ENCODE measurements around the gene CFAP52. TPM values are rescaled to one million over a fixed set of nuclear protein-coding genes. Genes with fewer than 3 reads are reported as not detected.
"Not testable (repeated sequence)": the region's sequence is repeated elsewhere in the genome, so short reads cannot be mapped to it uniquely, and the experiment has no call there.

Gene CFAP52
- total RNA-seq, 1 experiment from 2014 or later, result not detected

DNA sequence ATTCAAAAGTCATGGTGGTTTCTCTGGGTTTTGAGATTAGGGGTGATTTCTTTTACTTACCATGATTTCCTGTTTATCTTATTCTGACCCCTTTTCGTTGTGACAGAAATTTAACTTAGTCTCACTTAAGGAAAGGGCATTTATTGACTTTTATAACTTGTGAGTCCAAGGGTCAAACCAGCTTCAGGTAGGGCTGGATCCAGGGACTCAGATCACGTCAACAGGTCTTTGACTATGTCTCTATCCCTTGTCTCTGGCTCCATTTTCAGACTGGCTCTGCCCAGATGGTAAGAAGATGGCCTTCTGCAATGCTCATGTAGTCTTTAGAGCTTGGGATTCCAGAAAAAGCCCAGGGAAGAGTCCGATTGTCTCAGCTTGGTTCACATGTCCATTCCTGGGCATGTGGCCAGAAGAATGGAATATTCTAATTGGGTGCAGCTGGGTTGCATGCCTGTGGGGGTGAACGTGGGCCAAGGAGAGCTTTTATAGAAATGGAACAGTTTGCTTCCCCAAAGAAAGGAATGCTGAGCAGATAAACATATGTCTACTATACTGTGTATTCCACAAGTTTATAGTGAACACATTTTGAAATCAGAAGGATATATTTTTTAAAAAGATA lies 82.3 kb downstream of the CFAP52 start:
- Histone ChIP-seq H3K9me2 (ENCODE audit: insufficient read depth) (no peaks in the 10 kb centered on the region), H3K27me3 (ENCODE audit: insufficient read depth, low read depth) (no peaks in the 10 kb centered on the region), H3K4me1 (replicated peaks; ENCODE audit: insufficient read depth) (no peaks in the 10 kb centered on the region), H4K20me1 (ENCODE audit: insufficient read depth) (no peaks in the 10 kb centered on the region), H3F3A (ENCODE audit: insufficient read depth, low read depth) (no peaks in the 10 kb centered on the region), H3K79me2 (ENCODE audit: low read depth) (no peaks in the 10 kb centered on the region), H2AFZ (no peak overlapping the region), H3K27ac (no peak overlapping the region), H3K4me3 (no peak overlapping the region), H3K36me3 (ENCODE audit: low read depth) (no peaks in the 10 kb centered on the region), H3K9me3 (ENCODE audit: insufficient read depth, low read depth) (no peaks in the 10 kb centered on the region), H3K4me2 (no peak overlapping the region)
- ChIA-PET POLR2A (ENCODE audit: unreplicated experiment) (interaction anchor here (0.5 kb wide), 1 partner anchor 257 kb away, joined by 3 read pairs; no protein-coding TSS in a partner anchor), CTCF (no interaction called here)
- TF ChIP-seq, protein P1, sequence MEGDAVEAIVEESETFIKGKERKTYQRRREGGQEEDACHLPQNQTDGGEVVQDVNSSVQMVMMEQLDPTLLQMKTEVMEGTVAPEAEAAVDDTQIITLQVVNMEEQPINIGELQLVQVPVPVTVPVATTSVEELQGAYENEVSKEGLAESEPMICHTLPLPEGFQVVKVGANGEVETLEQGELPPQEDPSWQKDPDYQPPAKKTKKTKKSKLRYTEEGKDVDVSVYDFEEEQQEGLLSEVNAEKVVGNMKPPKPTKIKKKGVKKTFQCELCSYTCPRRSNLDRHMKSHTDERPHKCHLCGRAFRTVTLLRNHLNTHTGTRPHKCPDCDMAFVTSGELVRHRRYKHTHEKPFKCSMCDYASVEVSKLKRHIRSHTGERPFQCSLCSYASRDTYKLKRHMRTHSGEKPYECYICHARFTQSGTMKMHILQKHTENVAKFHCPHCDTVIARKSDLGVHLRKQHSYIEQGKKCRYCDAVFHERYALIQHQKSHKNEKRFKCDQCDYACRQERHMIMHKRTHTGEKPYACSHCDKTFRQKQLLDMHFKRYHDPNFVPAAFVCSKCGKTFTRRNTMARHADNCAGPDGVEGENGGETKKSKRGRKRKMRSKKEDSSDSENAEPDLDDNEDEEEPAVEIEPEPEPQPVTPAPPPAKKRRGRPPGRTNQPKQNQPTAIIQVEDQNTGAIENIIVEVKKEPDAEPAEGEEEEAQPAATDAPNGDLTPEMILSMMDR (conservative IDR thresholded peaks at IDR 0.05), result no peak
- no peak for TF ChIP-seq EZH2 (IDR thresholded peaks at IDR 0.05; ENCODE audit: low read depth)
- intact Hi-C loops (cut with micrococcal nuclease; ENCODE audit: unreplicated experiment), result no loop called here
- BruUV-seq (replicated peaks), result no TSS peak
- no peak for DNase-seq

DNA sequence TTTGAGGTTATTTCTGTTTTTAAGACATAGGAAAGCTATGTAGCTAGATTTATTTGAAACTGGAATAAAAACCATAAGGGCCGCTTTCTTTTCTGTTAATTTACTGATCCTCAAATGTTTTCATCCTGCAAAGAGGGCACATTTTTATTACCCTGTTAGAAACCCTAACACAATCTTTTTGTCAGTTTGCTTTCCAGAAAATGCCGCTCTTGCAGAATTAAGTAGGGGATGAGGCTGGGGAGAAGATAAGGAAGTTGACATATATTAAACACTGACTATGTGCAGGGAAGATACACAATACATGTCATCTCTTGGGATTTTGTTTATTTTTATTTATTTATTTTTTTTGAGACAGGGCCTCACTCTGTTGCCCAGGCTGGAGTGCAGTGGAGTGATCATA lies 84.6 kb downstream of the CFAP52 start:
- H3K9me3 ChIP-seq (ENCODE audit: insufficient read depth, low read depth), result no peaks in the 10 kb centered on the region
- no peaks in the 10 kb centered on the region for H3K9me2 ChIP-seq (ENCODE audit: insufficient read depth)
- no peaks in the 10 kb centered on the region for H4K20me1 ChIP-seq (ENCODE audit: insufficient read depth)
- TF ChIP-seq, protein P1 (conservative IDR thresholded peaks at IDR 0.05), result no peak
- no peak for TF ChIP-seq EZH2 (IDR thresholded peaks at IDR 0.05; ENCODE audit: low read depth)
- CTCF ChIA-PET, result no interaction called here
- no peak overlapping the region for H3K27ac ChIP-seq
- no peaks in the 10 kb centered on the region for H3K27me3 ChIP-seq (ENCODE audit: insufficient read depth, low read depth)
- DNase-seq, result no peak
- no TSS peak for BruUV-seq (replicated peaks)
- H2AFZ ChIP-seq, result no peak overlapping the region
- no peaks in the 10 kb centered on the region for H3K79me2 ChIP-seq (ENCODE audit: low read depth)
- POLR2A ChIA-PET (ENCODE audit: unreplicated experiment), result no interaction called here
- peaks cover 5% of the 10 kb centered on the region for H3K4me1 ChIP-seq (replicated peaks; ENCODE audit: insufficient read depth)
- peaks cover 7% of the 10 kb centered on the region for H3F3A ChIP-seq (ENCODE audit: insufficient read depth, low read depth)
- H3K4me3 ChIP-seq, result no peak overlapping the region
- intact Hi-C loops (cut with micrococcal nuclease; ENCODE audit: unreplicated experiment), result no loop called here
- H3K36me3 ChIP-seq (ENCODE audit: low read depth), result no peaks in the 10 kb centered on the region
- no peak overlapping the region for H3K4me2 ChIP-seq

DNA sequence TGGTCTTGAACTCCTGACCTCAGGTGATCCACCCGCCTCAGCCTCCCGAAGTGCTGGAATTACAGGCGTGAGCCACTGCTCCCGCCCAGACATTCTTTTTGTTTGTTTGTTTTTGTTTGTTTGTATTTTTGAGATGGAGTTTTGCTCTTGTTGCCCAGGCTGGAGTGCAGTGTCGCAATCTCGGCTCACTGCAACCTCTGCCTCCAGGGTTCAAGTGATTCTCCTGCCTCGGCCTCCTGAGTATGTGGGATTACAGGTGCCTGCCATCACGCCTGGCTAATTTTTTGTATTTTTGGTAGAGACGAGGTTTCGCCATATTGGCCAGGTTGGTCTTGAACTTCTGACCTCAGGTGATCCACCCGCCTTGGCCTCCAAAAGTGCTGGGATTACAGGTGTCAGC lies 87.1 kb downstream of the CFAP52 start:
- H3K36me3 ChIP-seq (ENCODE audit: low read depth); DNase-seq; H4K20me1 ChIP-seq (ENCODE audit: insufficient read depth); H3K27me3 ChIP-seq (ENCODE audit: insufficient read depth, low read depth); H3K9me2 ChIP-seq (ENCODE audit: insufficient read depth); CTCF ChIA-PET; intact Hi-C loops (cut with micrococcal nuclease; ENCODE audit: unreplicated experiment); H3K4me2 ChIP-seq; H3K27ac ChIP-seq; POLR2A ChIA-PET (ENCODE audit: unreplicated experiment); BruUV-seq (replicated peaks); H3K79me2 ChIP-seq (ENCODE audit: low read depth); H2AFZ ChIP-seq; H3K9me3 ChIP-seq (ENCODE audit: insufficient read depth, low read depth); H3K4me3 ChIP-seq: not testable (repeated sequence)
- H3F3A ChIP-seq (ENCODE audit: insufficient read depth, low read depth), result peaks cover 29% of the 10 kb centered on the region
- peaks cover 30% of the 10 kb centered on the region for H3K4me1 ChIP-seq (replicated peaks; ENCODE audit: insufficient read depth)
